BLaER1 treated with 17β-estradiol and CSF1 and Interleukin-3, amounts not matched to agents 10 nM and 100 nM (cell line): ENCODE data around the gene SLC39A3.

Source experiments
- H3K27ac ChIP-seq, 11 experiments: shearing (Covaris generic); formaldehyde crosslinking; 2 replicates each; pipeline ENCODE4 v1.8.1; 2022
- H3K27me3 ChIP-seq, 11 experiments: shearing (Covaris generic); formaldehyde crosslinking; 2 replicates each; pipeline ENCODE4 v1.8.1; 2022
- H3K36me3 ChIP-seq, 11 experiments: shearing (Covaris generic); formaldehyde crosslinking; 2 replicates each; pipeline ENCODE4 v1.8.1; 2022
- H3K4me1 ChIP-seq, 10 experiments: shearing (Covaris generic); formaldehyde crosslinking; 2 replicates each; pipeline ENCODE4 v1.8.1; 2022
- H3K4me2 ChIP-seq, 11 experiments: shearing (Covaris generic); formaldehyde crosslinking; 2 replicates each; pipeline ENCODE4 v1.8.1; 2022
- H3K4me3 ChIP-seq, 10 experiments: shearing (Covaris generic); formaldehyde crosslinking; 2 replicates each; pipeline ENCODE4 v1.8.1; 2022
- H3K9ac ChIP-seq, 11 experiments: shearing (Covaris generic); formaldehyde crosslinking; 2 replicates each; pipeline ENCODE4 v1.8.1; 2022
- H3K9me3 ChIP-seq, 11 experiments: shearing (Covaris generic); formaldehyde crosslinking; replicated peaks in 1 of 11; 2 replicates each; pipeline ENCODE4 v1.8.1; 2022
- H4K20me1 ChIP-seq, 11 experiments: shearing (Covaris generic); formaldehyde crosslinking; 2 replicates each; pipeline ENCODE4 v1.8.1; 2022
- Cebpa-rat ChIP-seq, 11 experiments: shearing (Covaris generic); IDR thresholded peaks; 2 replicates each; pipeline ENCODE4 v1.8.1; 2022

SLC39A3 gene

DNA sequence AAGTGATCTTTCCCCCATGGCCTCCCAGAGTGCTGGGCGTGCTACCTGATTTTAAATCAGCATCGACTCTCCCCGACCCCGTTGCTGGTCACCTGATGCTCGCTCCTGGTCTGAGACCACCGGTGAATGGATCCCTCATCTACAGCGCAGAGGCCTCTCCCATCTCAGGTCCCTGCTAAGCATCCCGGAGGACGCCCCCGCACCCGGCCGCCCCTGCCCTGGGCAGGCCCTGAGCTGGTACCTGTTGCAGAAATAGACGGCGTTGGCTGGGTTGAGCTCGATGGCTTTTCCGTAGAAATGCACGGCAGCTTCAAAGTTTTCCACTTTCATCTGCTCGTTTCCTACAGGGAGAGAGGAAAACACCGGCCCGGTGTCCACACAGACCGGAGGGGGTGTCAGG lies 25.1 kb upstream of the SLC39A3 start:
- Histone ChIP-seq H3K4me1 (peaks cover 11 to 28% (median 21%) of the 10 kb centered on the region in 10 experiments), H3K9ac (0 out of 22 replicates have a peak overlapping the region, but pooled peaks of 2 of the 11 experiments have one; percentile 5 to 29), H3K4me3 (no peak overlapping the region), H3K27me3 (no peaks in the 10 kb centered on the region), H3K27ac (no peak overlapping the region), H4K20me1 (peaks cover 25 to 91% (median 77%) of the 10 kb centered on the region in 11 experiments), H3K36me3 (peaks cover 89 to 96% (median 94%) of the 10 kb centered on the region in 11 experiments), H3K4me2 (no peak overlapping the region), H3K9me3 (no peaks in the 10 kb centered on the region)
- no peak for TF ChIP-seq Cebpa-rat (IDR thresholded peaks at IDR 0.05)

DNA sequence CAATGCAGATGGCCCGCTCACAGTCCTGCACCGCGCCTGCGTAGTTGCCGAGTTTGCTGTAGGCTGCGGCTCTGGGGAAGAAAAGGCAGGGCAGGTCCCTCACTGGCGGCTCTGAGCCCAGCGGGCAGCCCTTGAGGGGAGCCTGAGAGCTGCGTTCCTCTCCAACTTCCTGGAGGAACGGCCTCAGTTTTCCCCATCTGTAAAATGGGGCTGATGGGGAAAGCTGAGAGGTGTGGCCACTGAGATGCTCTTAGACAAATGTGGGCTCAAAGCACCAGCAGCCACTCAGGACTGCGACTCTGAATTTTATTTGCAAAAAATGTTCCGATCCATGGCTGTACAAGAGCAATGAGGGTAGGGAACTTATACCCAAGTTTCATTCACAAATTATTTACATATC lies 23.9 kb upstream of the SLC39A3 start:
- H3K4me1 ChIP-seq: peaks cover 13 to 28% (median 21%) of the 10 kb centered on the region in 10 experiments
- H3K27me3 ChIP-seq: no peaks in the 10 kb centered on the region
- no peak overlapping the region for H3K4me2 ChIP-seq
- H3K36me3 ChIP-seq: peaks cover 87 to 100% (median 98%) of the 10 kb centered on the region in 11 experiments
- H4K20me1 ChIP-seq: peaks cover 20 to 92% (median 77%) of the 10 kb centered on the region in 11 experiments; a peak in 21 of 22 replicates
- no peaks in the 10 kb centered on the region for H3K9me3 ChIP-seq
- TF ChIP-seq Cebpa-rat (IDR thresholded peaks at IDR 0.05): no peak
- no peak overlapping the region for H3K27ac ChIP-seq
- H3K9ac ChIP-seq: no peak overlapping the region
- no peak overlapping the region for H3K4me3 ChIP-seq

DNA sequence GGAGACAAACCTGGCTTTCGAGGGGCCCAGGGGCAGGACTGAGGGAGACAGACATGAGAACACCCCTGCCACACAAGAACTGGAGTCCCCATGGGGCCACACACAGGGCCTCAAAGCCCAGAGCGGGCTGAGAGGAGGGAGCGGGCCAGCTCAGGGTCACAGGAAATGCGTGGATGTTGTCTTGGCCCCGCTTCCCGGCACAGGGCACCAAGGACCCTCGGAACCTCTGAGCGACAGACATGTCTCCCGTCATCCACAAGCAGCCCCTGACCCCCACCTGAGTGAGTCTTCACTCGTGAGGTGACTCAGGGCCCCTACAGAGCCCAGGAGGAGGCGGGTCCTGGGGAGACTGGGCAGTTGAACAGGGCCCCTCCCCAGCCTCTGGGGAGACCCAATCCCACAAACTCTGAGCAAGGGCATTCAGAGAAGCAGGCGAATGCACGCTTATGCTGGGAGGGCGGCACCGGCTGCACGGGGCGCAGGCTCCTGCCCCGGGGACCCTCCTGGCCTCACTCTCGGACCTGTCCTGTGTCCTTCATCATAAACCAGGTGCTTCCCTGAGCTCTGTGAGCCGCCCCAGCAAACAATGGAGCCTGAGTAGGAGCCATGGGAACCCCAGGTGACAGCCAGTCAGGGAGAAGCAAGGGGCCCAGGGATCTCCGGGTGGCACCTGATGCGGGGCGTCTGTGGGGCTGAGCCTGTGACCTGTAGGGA lies 23.1 kb upstream of the SLC39A3 start:
- peaks cover 14 to 92% (median 77%) of the 10 kb centered on the region in 11 experiments; a peak in 21 of 22 replicates for H4K20me1 ChIP-seq
- H3K4me1 ChIP-seq: peaks cover 13 to 30% (median 25%) of the 10 kb centered on the region in 10 experiments
- no peak for TF ChIP-seq Cebpa-rat (IDR thresholded peaks at IDR 0.05)
- no peak overlapping the region for H3K4me3 ChIP-seq
- H3K9me3 ChIP-seq: no peaks in the 10 kb centered on the region
- H3K27me3 ChIP-seq: no peaks in the 10 kb centered on the region
- peaks cover 84 to 100% (median 98%) of the 10 kb centered on the region in 11 experiments for H3K36me3 ChIP-seq
- 0 out of 22 replicates have a peak overlapping the region, but pooled peaks of 1 of the 11 experiments have one; percentile 15 for H3K27ac ChIP-seq
- H3K9ac ChIP-seq: 0 out of 22 replicates have a peak overlapping the region, but pooled peaks of 1 of the 11 experiments have one; percentile 38
- no peak overlapping the region for H3K4me2 ChIP-seq

DNA sequence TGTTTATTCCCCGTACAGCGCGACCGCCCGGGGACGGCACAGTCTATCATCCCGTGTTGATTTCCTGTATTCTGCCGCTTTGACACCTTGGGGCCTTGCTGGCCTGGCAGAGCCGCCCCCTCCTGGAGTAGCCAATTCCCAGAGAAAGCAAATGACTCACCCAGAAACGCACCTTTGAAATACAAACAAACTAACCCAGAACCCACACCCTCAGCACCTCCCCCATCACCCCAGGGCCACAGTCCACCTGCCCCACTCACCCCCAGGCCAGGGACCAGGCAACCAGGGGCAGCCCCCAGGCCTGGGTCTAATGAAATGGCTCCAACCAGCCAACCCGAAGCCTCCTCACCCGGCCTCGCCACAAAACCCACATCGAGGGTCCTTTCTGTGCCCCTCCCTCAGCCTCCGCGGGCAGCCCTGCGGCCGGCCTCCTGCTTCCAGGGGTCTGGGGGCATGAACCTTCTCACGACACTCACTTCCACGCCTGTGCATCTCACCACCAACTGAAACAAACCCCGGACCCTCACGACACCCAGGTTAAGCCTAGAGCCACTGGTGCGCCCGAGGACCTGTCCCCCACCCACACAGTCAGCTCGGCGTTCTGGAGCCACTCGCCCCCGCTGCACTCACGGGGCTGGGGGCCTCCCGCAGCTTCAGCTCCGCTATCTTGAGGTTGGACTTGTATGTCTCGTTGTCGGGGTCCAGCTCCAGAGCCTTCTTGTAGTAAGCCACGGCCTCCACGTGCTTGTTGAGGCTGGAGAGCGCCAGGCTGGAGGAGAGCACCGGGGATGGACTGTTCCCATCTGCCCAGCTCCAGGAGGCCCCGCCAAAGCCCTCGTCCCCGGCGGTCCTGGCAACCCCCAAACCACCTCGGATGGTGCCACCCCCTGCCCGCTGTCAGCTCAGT lies 22.3 kb upstream of the SLC39A3 start:
- peaks cover 7 to 92% (median 77%) of the 10 kb centered on the region in 11 experiments; a peak in 21 of 22 replicates for H4K20me1 ChIP-seq
- no peak overlapping the region for H3K4me3 ChIP-seq
- 0 out of 22 replicates have a peak overlapping the region, but pooled peaks of 1 of the 11 experiments have one; percentile 38 for H3K9ac ChIP-seq
- 0 out of 22 replicates have a peak overlapping the region, but pooled peaks of 1 of the 11 experiments have one; percentile 15 for H3K27ac ChIP-seq
- no peak overlapping the region for H3K4me2 ChIP-seq
- H3K4me1 ChIP-seq: peaks cover 13 to 38% (median 33%) of the 10 kb centered on the region in 10 experiments
- no peaks in the 10 kb centered on the region for H3K9me3 ChIP-seq
- H3K36me3 ChIP-seq: peaks cover 84 to 100% (median 98%) of the 10 kb centered on the region in 11 experiments
- H3K27me3 ChIP-seq: no peaks in the 10 kb centered on the region
- no peak for TF ChIP-seq Cebpa-rat (IDR thresholded peaks at IDR 0.05)

DNA sequence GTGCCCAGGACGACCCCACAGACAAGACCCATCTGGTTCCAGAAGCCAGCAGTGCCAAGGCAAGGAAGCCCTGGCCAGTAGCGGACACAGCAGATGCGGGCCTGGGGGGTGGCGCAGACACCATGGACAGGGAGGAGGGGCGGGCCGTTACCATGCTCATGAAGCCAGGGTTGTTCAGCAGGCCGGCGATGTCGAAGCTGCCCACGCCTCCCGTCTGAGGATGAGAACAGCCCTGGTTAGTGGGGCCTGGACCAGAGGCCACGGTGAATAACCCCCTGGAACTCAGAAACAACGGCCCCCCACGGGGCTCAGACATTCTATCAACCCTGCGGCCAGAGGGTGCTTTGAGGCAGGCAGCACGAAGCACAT lies 21.5 kb upstream of the SLC39A3 start:
- no peak overlapping the region for H3K4me2 ChIP-seq
- H3K9ac ChIP-seq: no peak overlapping the region
- no peaks in the 10 kb centered on the region for H3K27me3 ChIP-seq
- H3K36me3 ChIP-seq: peaks cover 84 to 100% (median 98%) of the 10 kb centered on the region in 11 experiments
- no peak for TF ChIP-seq Cebpa-rat (IDR thresholded peaks at IDR 0.05)
- H3K4me3 ChIP-seq: no peak overlapping the region
- no peak overlapping the region for H3K27ac ChIP-seq
- H3K9me3 ChIP-seq: no peaks in the 10 kb centered on the region
- H4K20me1 ChIP-seq: peaks cover 7 to 92% (median 81%) of the 10 kb centered on the region in 11 experiments; a peak in 21 of 22 replicates
- peaks cover 13 to 46% (median 40%) of the 10 kb centered on the region in 10 experiments for H3K4me1 ChIP-seq

DNA sequence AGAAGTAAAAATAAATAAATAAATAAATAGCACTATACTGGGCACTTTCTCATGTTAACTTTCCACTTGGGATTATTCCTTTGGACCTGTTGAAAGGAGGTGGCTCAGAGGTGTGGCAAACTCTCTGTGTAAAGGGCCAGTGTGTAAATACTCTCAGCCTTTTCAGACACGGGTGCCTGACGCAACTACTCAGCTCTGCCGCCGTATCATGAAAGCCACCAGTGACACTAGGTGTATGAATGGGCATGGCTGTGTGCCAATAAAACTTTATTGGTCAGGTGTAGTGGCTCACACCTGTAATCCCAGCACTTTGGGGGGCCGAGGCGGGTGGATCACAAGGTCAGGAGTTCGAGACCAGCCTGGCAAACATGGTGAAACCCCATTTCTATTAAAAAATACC lies 20.1 kb upstream of the SLC39A3 start:
- TF ChIP-seq Cebpa-rat (IDR thresholded peaks at IDR 0.05): no peak
- no peaks in the 10 kb centered on the region for H3K9me3 ChIP-seq
- H3K27ac ChIP-seq: no peak overlapping the region
- peak overlapping the region; percentile 28 to 67 (median 58) for H3K4me2 ChIP-seq
- peak overlapping the region in 1 of 11 experiments; percentile 24; a peak in 1 of 22 replicates for H3K9ac ChIP-seq
- H3K27me3 ChIP-seq: no peaks in the 10 kb centered on the region
- H3K4me1 ChIP-seq: peaks cover 13 to 57% (median 45%) of the 10 kb centered on the region in 10 experiments
- H3K36me3 ChIP-seq: peaks cover 83 to 100% (median 98%) of the 10 kb centered on the region in 11 experiments
- peaks cover 7 to 95% (median 86%) of the 10 kb centered on the region in 11 experiments; a peak in 21 of 22 replicates for H4K20me1 ChIP-seq
- no peak overlapping the region for H3K4me3 ChIP-seq

DNA sequence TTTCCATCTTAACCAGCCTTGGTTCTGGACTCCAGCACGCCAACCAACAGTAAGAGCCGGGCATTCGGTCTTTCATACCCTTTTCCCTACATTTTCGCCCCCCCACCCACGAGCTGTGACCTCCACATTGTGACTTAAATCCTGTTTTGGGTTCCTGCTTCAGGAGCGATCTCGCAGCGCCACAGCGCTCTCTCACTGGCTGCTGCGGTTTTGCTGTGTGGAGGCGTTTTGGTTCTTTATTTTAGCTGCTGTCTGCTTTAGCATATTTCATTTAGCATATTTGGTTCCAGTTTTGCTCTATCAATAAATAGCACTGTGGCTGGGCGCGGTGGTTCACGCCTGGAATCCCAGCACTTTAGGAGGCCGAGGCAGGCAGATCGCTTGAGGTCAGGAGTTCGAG lies 19.5 kb upstream of the SLC39A3 start:
- TF ChIP-seq Cebpa-rat (IDR thresholded peaks at IDR 0.05): no peak
- H3K36me3 ChIP-seq: peaks cover 83 to 100% (median 98%) of the 10 kb centered on the region in 11 experiments

DNA sequence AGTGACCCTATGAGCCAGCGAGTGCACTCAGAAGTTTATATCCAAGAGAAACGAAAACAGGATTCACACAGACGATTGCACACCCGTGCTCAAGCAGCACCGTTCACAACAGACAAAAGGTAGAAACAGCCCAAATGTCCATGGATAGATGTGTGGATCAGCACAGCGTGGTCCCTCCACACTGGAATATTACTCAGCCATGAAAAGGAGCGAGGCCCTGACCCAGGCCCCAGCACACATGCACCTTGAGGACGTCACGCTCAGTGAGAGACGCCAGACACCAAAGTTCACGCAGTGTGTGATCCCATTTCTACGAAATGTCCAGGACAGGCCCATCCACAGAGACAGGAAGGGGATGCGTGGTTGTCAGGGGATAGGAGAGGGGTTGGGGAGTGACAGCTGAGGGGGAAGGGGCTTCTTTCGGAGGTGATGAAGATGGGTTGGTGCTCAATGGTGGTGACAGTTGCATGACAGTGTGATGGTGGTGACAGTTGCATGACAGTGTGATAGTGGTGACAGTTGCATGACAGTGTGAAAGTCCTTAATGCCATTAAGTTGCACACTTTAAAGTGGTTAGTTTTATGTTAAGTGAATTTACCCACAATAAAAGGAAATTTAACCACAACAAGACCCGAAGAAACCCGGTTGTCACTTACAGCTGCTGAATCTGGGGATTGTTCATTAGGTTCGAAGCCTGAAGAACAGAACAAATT lies 18.9 kb upstream of the SLC39A3 start:
- H3K9me3 ChIP-seq: no peaks in the 10 kb centered on the region
- H3K36me3 ChIP-seq: peaks cover 82 to 100% (median 98%) of the 10 kb centered on the region in 11 experiments
- H3K27me3 ChIP-seq: no peaks in the 10 kb centered on the region
- H4K20me1 ChIP-seq: peaks cover 7 to 99% (median 81%) of the 10 kb centered on the region in 11 experiments; a peak in 21 of 22 replicates
- H3K4me1 ChIP-seq: peaks cover 13 to 57% (median 45%) of the 10 kb centered on the region in 10 experiments
- H3K4me2 ChIP-seq: peak overlapping the region; percentile 28 to 67 (median 58); a peak in 15 of 22 replicates
- TF ChIP-seq Cebpa-rat (IDR thresholded peaks at IDR 0.05): no peak
- H3K9ac ChIP-seq: 0 out of 22 replicates have a peak overlapping the region, but pooled peaks of 2 of the 11 experiments have one; percentile 4 to 17
- H3K4me3 ChIP-seq: no peak overlapping the region
- H3K27ac ChIP-seq: peak overlapping the region in 2 of 11 experiments; percentile 14 to 18; a peak in 1 of 22 replicates

More for the DNA sequence above, 19.5 kb upstream of the SLC39A3 start:
- peaks cover 13 to 57% (median 45%) of the 10 kb centered on the region in 10 experiments for H3K4me1 ChIP-seq
- H3K9ac ChIP-seq: peak overlapping the region in 3 of 11 experiments; percentile 4 to 24 (median 17); a peak in 1 of 22 replicates
- peak overlapping the region; percentile 28 to 67 (median 58) for H3K4me2 ChIP-seq
- no peaks in the 10 kb centered on the region for H3K9me3 ChIP-seq
- no peaks in the 10 kb centered on the region for H3K27me3 ChIP-seq
- peaks cover 7 to 94% (median 82%) of the 10 kb centered on the region in 11 experiments; a peak in 21 of 22 replicates for H4K20me1 ChIP-seq
- H3K4me3 ChIP-seq: no peak overlapping the region
- peak overlapping the region in 2 of 11 experiments; percentile 14 to 18; a peak in 1 of 22 replicates for H3K27ac ChIP-seq
